PC-9 (cell line): ENCODE results near the gene ATP2C1. TPM values are rescaled to one million over a fixed set of nuclear protein-coding genes. Genes with fewer than 3 reads are reported as not detected.
"Not testable (repeated sequence)": the region's sequence is repeated elsewhere in the genome, so short reads cannot be mapped to it uniquely, and the experiment has no call there.

ENCODE experiments used
- BruUV-seq: library from RNA; stranded (reverse); fragments of 400-500 nt; replicated peaks from 2 replicates; lab custom pipeline; 2021; lab: Mats Ljungman, UMichigan
- CTCF ChIA-PET: fragments of 300-600 bp; sonication (Branson Sonifier 250); formaldehyde crosslinking; loops from one replicate; lab custom pipeline; 2022; ENCODE audit warnings: antibody characterized with exemption; lab: Charles Lee
- POLR2A ChIA-PET: fragments of 300-600 bp; sonication (Branson Sonifier 250); formaldehyde crosslinking; loops from one replicate; lab custom pipeline; 2022; ENCODE audit warnings: antibody characterized with exemption; ENCODE audit not compliant: unreplicated experiment; lab: Charles Lee
- DNase-seq, 2 experiments: peaks; one replicate each; pipeline versions ENCODE4 v3.0.0 to v3.0.0-alpha.2; 2015 to 2022; ENCODE audit warnings: mixed read lengths in 1 of 2
- H2AFZ ChIP-seq: fragments of 200-600 bp; sonication (generic); 2 replicates; pipeline ENCODE4 v1.8.1; 2017; ENCODE audit warnings: antibody characterized with exemption
- H3F3A ChIP-seq: fragments of 200-600 bp; sonication (generic); 2 replicates; pipeline ENCODE4 v1.8.1; 2017; ENCODE audit warnings: antibody characterized with exemption, mild to moderate bottlenecking, low read depth; ENCODE audit not compliant: insufficient read depth
- H3K27ac ChIP-seq: fragments of 200-600 bp; sonication (generic); 2 replicates; pipeline ENCODE4 v1.6.1; 2016; ENCODE audit warnings: mixed run types
- H3K27me3 ChIP-seq: fragments of 200-600 bp; sonication (generic); 2 replicates; pipeline ENCODE4 v1.6.1; 2016; ENCODE audit warnings: low read depth, mixed run types; ENCODE audit not compliant: insufficient read depth
- H3K36me3 ChIP-seq: fragments of 200-600 bp; sonication (generic); 2 replicates; pipeline ENCODE4 v1.6.1; 2016; ENCODE audit warnings: low read depth, mixed run types
- H3K4me1 ChIP-seq: fragments of 200-600 bp; sonication (generic); replicated peaks from 2 replicates; pipeline ENCODE4 v1.6.1; 2016; ENCODE audit warnings: mixed run types; ENCODE audit not compliant: insufficient read depth
- H3K4me2 ChIP-seq: fragments of 200-600 bp; sonication (generic); 2 replicates; pipeline ENCODE4 v1.6.1; 2017; ENCODE audit warnings: mixed run types
- H3K4me3 ChIP-seq: fragments of 200-600 bp; sonication (generic); 2 replicates; pipeline ENCODE4 v1.6.1; 2016; ENCODE audit warnings: mixed run types
- H3K79me2 ChIP-seq: fragments of 200-600 bp; sonication (generic); 2 replicates; pipeline ENCODE4 v1.6.1; 2017; ENCODE audit warnings: low read depth, mixed run types
- H3K9me2 ChIP-seq: fragments of 200-600 bp; sonication (generic); 2 replicates; pipeline ENCODE4 v1.8.1; 2017; ENCODE audit warnings: mild to moderate bottlenecking; ENCODE audit not compliant: insufficient read depth
- H3K9me3 ChIP-seq: fragments of 200-600 bp; sonication (generic); 2 replicates; pipeline ENCODE4 v1.8.1; 2016; ENCODE audit warnings: low read depth; ENCODE audit not compliant: insufficient read depth
- H4K20me1 ChIP-seq: fragments of 200-600 bp; sonication (generic); 2 replicates; pipeline ENCODE4 v1.8.1; 2017; ENCODE audit not compliant: insufficient read depth
- EZH2 ChIP-seq: fragments of 200-600 bp; sonication (generic); IDR thresholded peaks from 2 replicates; pipeline ENCODE4 v1.8.0; 2017; ENCODE audit warnings: antibody characterized with exemption, low read depth
- intact Hi-C: fragments of 100-400 bp; cut with micrococcal nuclease; formaldehyde crosslinking; loops from one replicate; pipeline ENCODE4 v1.10.0; 2022; ENCODE audit not compliant: unreplicated experiment
- total RNA-seq: library from RNA; stranded (reverse); gene quantifications from 2 replicates; pipeline ENCODE4 v1.2.3, GENCODE V29; 2021
- TF ChIP-seq, protein P1 (sequence below): fragments of 200-600 bp; sonication (generic); conservative IDR thresholded peaks from 2 replicates; pipeline ENCODE4 v1.6.1; 2017; ENCODE audit warnings: mixed run types, antibody characterized with exemption, mild to moderate bottlenecking, moderate library complexity

ATP2C1 gene
- total RNA-seq, 1 experiment from 2014 or later, result 101 TPM

DNA sequence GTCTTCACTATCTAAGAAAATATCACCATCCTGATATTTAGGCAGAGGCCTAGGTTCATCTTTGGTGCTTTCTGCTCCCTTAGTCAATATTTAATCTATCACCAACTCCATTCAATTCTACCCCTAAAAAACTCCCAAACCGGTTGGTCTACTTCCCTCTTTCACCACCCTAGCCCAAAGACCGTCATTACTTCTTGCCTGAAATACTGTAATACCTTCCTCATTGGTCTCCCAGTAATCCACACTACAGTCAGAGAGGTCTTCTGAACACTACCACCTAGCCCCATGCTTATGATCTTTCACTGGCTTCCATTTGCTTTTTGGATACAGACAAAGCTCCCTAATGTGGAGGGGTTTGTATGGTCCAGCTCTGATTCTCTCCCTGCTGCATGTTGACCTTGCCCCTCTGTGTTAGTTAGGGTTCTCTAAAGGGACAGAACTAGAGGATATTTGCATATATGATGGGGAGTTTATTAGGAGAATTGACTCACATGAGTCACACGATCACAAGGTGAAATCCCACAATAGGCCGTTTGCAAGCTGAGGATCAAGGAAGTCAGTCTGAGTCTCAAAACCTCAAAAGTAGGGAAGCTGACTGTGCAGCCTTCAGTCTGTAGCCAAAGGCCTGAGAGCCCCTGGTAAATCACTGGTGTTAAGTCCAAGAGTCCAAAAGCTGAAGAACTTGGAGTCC is 36.4 kb upstream of the ATP2C1 start:
- no peak overlapping the region for H2AFZ ChIP-seq
- DNase-seq, result no peak
- no peaks in the 10 kb centered on the region for H3F3A ChIP-seq
- H4K20me1 ChIP-seq, result no peaks in the 10 kb centered on the region
- no peak overlapping the region for H3K4me3 ChIP-seq
- H3K9me2 ChIP-seq, result 0 out of 2 replicates have a peak, but pooled peaks cover 4% of the 10 kb centered on the region
- TF ChIP-seq, protein P1, sequence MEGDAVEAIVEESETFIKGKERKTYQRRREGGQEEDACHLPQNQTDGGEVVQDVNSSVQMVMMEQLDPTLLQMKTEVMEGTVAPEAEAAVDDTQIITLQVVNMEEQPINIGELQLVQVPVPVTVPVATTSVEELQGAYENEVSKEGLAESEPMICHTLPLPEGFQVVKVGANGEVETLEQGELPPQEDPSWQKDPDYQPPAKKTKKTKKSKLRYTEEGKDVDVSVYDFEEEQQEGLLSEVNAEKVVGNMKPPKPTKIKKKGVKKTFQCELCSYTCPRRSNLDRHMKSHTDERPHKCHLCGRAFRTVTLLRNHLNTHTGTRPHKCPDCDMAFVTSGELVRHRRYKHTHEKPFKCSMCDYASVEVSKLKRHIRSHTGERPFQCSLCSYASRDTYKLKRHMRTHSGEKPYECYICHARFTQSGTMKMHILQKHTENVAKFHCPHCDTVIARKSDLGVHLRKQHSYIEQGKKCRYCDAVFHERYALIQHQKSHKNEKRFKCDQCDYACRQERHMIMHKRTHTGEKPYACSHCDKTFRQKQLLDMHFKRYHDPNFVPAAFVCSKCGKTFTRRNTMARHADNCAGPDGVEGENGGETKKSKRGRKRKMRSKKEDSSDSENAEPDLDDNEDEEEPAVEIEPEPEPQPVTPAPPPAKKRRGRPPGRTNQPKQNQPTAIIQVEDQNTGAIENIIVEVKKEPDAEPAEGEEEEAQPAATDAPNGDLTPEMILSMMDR, result no peak
- TF ChIP-seq EZH2, result no peak
- POLR2A ChIA-PET, result no interaction called here
- CTCF ChIA-PET, result no interaction called here
- H3K27ac ChIP-seq, result no peak overlapping the region
- H3K79me2 ChIP-seq, result no peaks in the 10 kb centered on the region
- H3K36me3 ChIP-seq, result no peaks in the 10 kb centered on the region
- H3K4me2 ChIP-seq, result no peak overlapping the region
- no peaks in the 10 kb centered on the region for H3K27me3 ChIP-seq
- intact Hi-C loops, result no loop called here
- BruUV-seq, result no TSS peak
- no peaks in the 10 kb centered on the region for H3K9me3 ChIP-seq
- no peaks in the 10 kb centered on the region; the same call in 1 of the 2 replicates for H3K4me1 ChIP-seq

GRCh38 chr3:130862130-130862529 is 31.8 kb upstream of the ATP2C1 start:
- H3K4me2 ChIP-seq, CTCF ChIA-PET, H3K27me3 ChIP-seq, H3F3A ChIP-seq, DNase-seq, H3K9me2 ChIP-seq, H3K27ac ChIP-seq, intact Hi-C loops, H2AFZ ChIP-seq, POLR2A ChIA-PET, H3K36me3 ChIP-seq, H4K20me1 ChIP-seq, H3K79me2 ChIP-seq, H3K4me1 ChIP-seq, BruUV-seq, H3K9me3 ChIP-seq, H3K4me3 ChIP-seq: not testable (repeated sequence)

DNA sequence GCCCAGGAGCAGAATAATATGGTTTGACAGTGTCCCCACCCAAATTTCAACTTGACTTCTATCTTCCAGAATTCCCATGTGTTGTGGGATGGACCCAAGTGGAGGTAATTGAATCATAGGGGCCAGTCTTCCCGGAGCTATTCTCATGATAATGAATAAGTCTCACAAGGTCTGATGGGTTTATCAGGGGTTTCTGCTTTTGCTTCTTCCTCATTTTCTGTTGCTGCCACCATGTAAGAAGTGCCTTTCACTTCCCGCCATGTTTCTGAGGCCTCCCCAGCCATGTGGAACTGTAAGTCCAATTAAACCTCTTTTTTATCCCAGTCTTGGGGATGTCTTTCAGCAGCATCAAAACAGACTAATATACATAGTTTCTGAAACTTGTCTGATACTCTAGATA is 28.4 kb upstream of the ATP2C1 start:
- no peak overlapping the region for H3K27ac ChIP-seq
- no peaks in the 10 kb centered on the region for H3K27me3 ChIP-seq
- H3K4me1 ChIP-seq, result no peaks in the 10 kb centered on the region
- no peaks in the 10 kb centered on the region for H3K9me3 ChIP-seq
- ChIA-PET CTCF (no interaction called here), POLR2A (no interaction called here)
- H2AFZ ChIP-seq, result no peak overlapping the region
- H3K9me2 ChIP-seq, result no peaks in the 10 kb centered on the region
- no peak overlapping the region for H3K4me3 ChIP-seq
- H3K36me3 ChIP-seq, result no peaks in the 10 kb centered on the region
- no peak overlapping the region for H3K4me2 ChIP-seq
- no peak for TF ChIP-seq EZH2
- TF ChIP-seq, protein P1, result no peak
- H4K20me1 ChIP-seq, result no peaks in the 10 kb centered on the region
- no peaks in the 10 kb centered on the region for H3K79me2 ChIP-seq
- no TSS peak for BruUV-seq
- H3F3A ChIP-seq, result no peaks in the 10 kb centered on the region; the same call in 1 of the 2 replicates
- intact Hi-C loops, result no loop called here
- no peak for DNase-seq

GRCh38 chr3:130866327-130866726 is 27.6 kb upstream of the ATP2C1 start:
- Histone ChIP-seq H3K27ac (no peak overlapping the region), H3F3A (no peaks in the 10 kb centered on the region; the same call in 1 of the 2 replicates), H2AFZ (no peak overlapping the region), H4K20me1 (no peaks in the 10 kb centered on the region), H3K79me2 (no peaks in the 10 kb centered on the region), H3K36me3 (no peaks in the 10 kb centered on the region), H3K4me3 (no peak overlapping the region), H3K4me2 (no peak overlapping the region), H3K9me2 (no peaks in the 10 kb centered on the region), H3K9me3 (no peaks in the 10 kb centered on the region), H3K27me3 (no peaks in the 10 kb centered on the region), H3K4me1 (no peaks in the 10 kb centered on the region)
- intact Hi-C loops, result no loop called here
- CTCF ChIA-PET, result no interaction called here
- BruUV-seq, result no TSS peak
- DNase-seq, result no peak
- POLR2A ChIA-PET, result no interaction called here
- TF ChIP-seq EZH2, result no peak
- TF ChIP-seq, protein P1, result no peak
